Measurements from ENCODE around the gene CA5A. TPM values are rescaled to one million over a fixed set of nuclear protein-coding genes. Genes with fewer than 3 reads are reported as not detected.

Gene CA5A
- total RNA-seq, 2 experiments from 2014 or later, result not detected

- H3K27me3 Mint-ChIP-seq, result no peaks in the 10 kb centered on the region
- H3K36me3 Mint-ChIP-seq (ENCODE audit: low read depth), result peaks cover 48% of the 10 kb centered on the region
- no peaks in the 10 kb centered on the region for H3K9me3 Mint-ChIP-seq (ENCODE audit: low read depth)
- ATAC-seq (no peak), DNase-seq (peak; percentile 59)
- ChIA-PET CTCF (interaction anchor here (0.6 to 1.9 kb wide), 9 partner anchors 13 to 177 kb away, joined by 3 to 5 read pairs (median 4); no protein-coding TSS in a partner anchor), POLR2A (interaction anchor here (1.2 to 2.3 kb wide), 2 partner anchors 28 to 84 kb away, joined by 3 to 7 read pairs; no protein-coding TSS in a partner anchor)
- H3K27ac Mint-ChIP-seq, result peak overlapping the region; percentile 96
- peak overlapping the region; percentile 79 for H3K4me3 Mint-ChIP-seq
- H3K4me1 Mint-ChIP-seq, result peaks cover 84% of the 10 kb centered on the region
- intact Hi-C loops (cut with DNase I, micrococcal nuclease), result loop anchor here (1.0 to 10.0 kb wide), 6 partner anchors 8 to 1289 kb away; partner anchors contain the start of genes PIEZO1 (in 1 of the 2) and ZC3H18 (in 1 of the 2)
These were observed 19.2 kb upstream of the CA5A start for GRCh38 chr16:87955302-87956097.

- ChIA-PET CTCF (interaction anchor here (0.7 to 1.2 kb wide), 2 partner anchors 45 to 105 kb away, joined by 3 read pairs; no protein-coding TSS in a partner anchor), POLR2A (no interaction called here)
- ATAC-seq (no peak), DNase-seq (no peak)
- no peak overlapping the region for H3K4me3 Mint-ChIP-seq
- peak overlapping the region; percentile 96 for H3K27ac Mint-ChIP-seq
- intact Hi-C loops (cut with DNase I, micrococcal nuclease), result loop anchor here (1.0 to 10.0 kb wide), 5 partner anchors 8 to 1290 kb away; partner anchors contain the start of genes PIEZO1 (in 1 of the 2) and ZC3H18 (in 1 of the 2)
- H3K9me3 Mint-ChIP-seq (ENCODE audit: low read depth), result no peaks in the 10 kb centered on the region
- H3K27me3 Mint-ChIP-seq, result no peaks in the 10 kb centered on the region
- H3K4me1 Mint-ChIP-seq, result peaks cover 77% of the 10 kb centered on the region
- H3K36me3 Mint-ChIP-seq (ENCODE audit: low read depth), result peaks cover 46% of the 10 kb centered on the region
These were observed 18.5 kb upstream of the CA5A start for GRCh38 chr16:87954826-87955225.

GRCh38 chr16:87954361-87954760 lies 18.0 kb upstream of the CA5A start:
- peaks cover 73% of the 10 kb centered on the region for H3K4me1 Mint-ChIP-seq
- no peaks in the 10 kb centered on the region for H3K27me3 Mint-ChIP-seq
- peak overlapping the region; percentile 93 for H3K4me3 Mint-ChIP-seq
- H3K27ac Mint-ChIP-seq, result peak overlapping the region; percentile 96
- intact Hi-C loops (cut with DNase I, micrococcal nuclease), result loop anchor here (5.0 to 10.0 kb wide), 4 partner anchors 33 to 1290 kb away; partner anchors contain the start of genes PIEZO1 (in 1 of the 2) and ZC3H18 (in 1 of the 2)
- ATAC-seq (no peak), DNase-seq (no peak)
- H3K36me3 Mint-ChIP-seq (ENCODE audit: low read depth), result peaks cover 44% of the 10 kb centered on the region
- ChIA-PET POLR2A (interaction anchor here (0.5 kb wide), 1 partner anchor 14 kb away, joined by 3 read pairs; no protein-coding TSS in a partner anchor), CTCF (interaction anchor here (0.9 to 1.2 kb wide), 3 partner anchors 8 to 175 kb away, joined by 3 read pairs; no protein-coding TSS in a partner anchor)
- no peaks in the 10 kb centered on the region for H3K9me3 Mint-ChIP-seq (ENCODE audit: low read depth)

GRCh38 chr16:87953308-87954215 lies 17.2 kb upstream of the CA5A start:
- DNase-seq, result no peak
- Mint-ChIP-seq H3K4me3 (peak overlapping the region; percentile 93), H3K36me3 (ENCODE audit: low read depth) (peaks cover 41% of the 10 kb centered on the region), H3K27me3 (no peaks in the 10 kb centered on the region), H3K27ac (peak overlapping the region; percentile 96), H3K9me3 (ENCODE audit: low read depth) (no peaks in the 10 kb centered on the region), H3K4me1 (peaks cover 65% of the 10 kb centered on the region)
- CTCF ChIA-PET, result interaction anchor here (0.6 to 1.2 kb wide), 5 partner anchors 9 to 174 kb away, joined by 3 to 6 read pairs (median 3); no protein-coding TSS in a partner anchor
- ATAC-seq, result no peak
- intact Hi-C loops (cut with DNase I, micrococcal nuclease), result loop anchor here (5.0 to 10.0 kb wide), 4 partner anchors 34 to 1291 kb away; partner anchors contain the start of genes PIEZO1 (in 1 of the 2) and ZC3H18 (in 1 of the 2)
- POLR2A ChIA-PET, result interaction anchor here (0.5 to 1.4 kb wide), 3 partner anchors 13 to 78 kb away, joined by 3 read pairs; no protein-coding TSS in a partner anchor

GRCh38 chr16:87952751-87953150 lies 16.4 kb upstream of the CA5A start:
- Mint-ChIP-seq H3K9me3 (ENCODE audit: low read depth) (no peaks in the 10 kb centered on the region), H3K4me1 (peaks cover 64% of the 10 kb centered on the region), H3K4me3 (peak overlapping the region; percentile 93), H3K27me3 (no peaks in the 10 kb centered on the region), H3K36me3 (ENCODE audit: low read depth) (peaks cover 36% of the 10 kb centered on the region), H3K27ac (peak overlapping the region; percentile 96)
- POLR2A ChIA-PET, result interaction anchor here (0.9 to 1.4 kb wide), 2 partner anchors 57 to 77 kb away, joined by 3 to 4 read pairs; no protein-coding TSS in a partner anchor
- ATAC-seq (no peak), DNase-seq (no peak)
- intact Hi-C loops (cut with DNase I, micrococcal nuclease), result loop anchor here (5.0 to 10.0 kb wide), 4 partner anchors 35 to 1292 kb away; partner anchors contain the start of genes PIEZO1 (in 1 of the 2) and ZC3H18 (in 1 of the 2)
- CTCF ChIA-PET, result interaction anchor here (0.8 to 1.0 kb wide), 3 partner anchors 11 to 250 kb away, joined by 3 to 6 read pairs (median 3); no protein-coding TSS in a partner anchor

GRCh38 chr16:87951552-87952538 lies 15.5 kb upstream of the CA5A start:
- intact Hi-C loops (cut with DNase I, micrococcal nuclease), result loop anchor here (1.0 to 10.0 kb wide), 21 partner anchors 11 to 1293 kb away; partner anchors contain the start of genes ZC3H18 (in 2 of the 2), KLHDC4 (in 1 of the 2), MAP1LC3B (in 1 of the 2) and MVD (in 1 of the 2)
- DNase-seq (peak; percentile 47), ATAC-seq (no peak)
- Mint-ChIP-seq H3K9me3 (ENCODE audit: low read depth) (no peaks in the 10 kb centered on the region), H3K27me3 (no peaks in the 10 kb centered on the region), H3K36me3 (ENCODE audit: low read depth) (peaks cover 27% of the 10 kb centered on the region), H3K4me1 (peaks cover 56% of the 10 kb centered on the region), H3K4me3 (peak overlapping the region; percentile 93), H3K27ac (peak overlapping the region; percentile 96)
- ChIA-PET POLR2A (interaction anchor here (0.6 to 1.7 kb wide), 14 partner anchors 8 to 618 kb away, joined by 3 to 7 read pairs (median 3); partner anchors contain the start of genes FBXO31, KLHDC4 and ZC3H18), CTCF (interaction anchor here (0.6 to 1.5 kb wide), 11 partner anchors 9 to 249 kb away, joined by 3 to 5 read pairs (median 3); no protein-coding TSS in a partner anchor)

- Mint-ChIP-seq H3K4me1 (peaks cover 47% of the 10 kb centered on the region), H3K27ac (peak within 1 kb of the TSS; percentile 100), H3K36me3 (ENCODE audit: low read depth) (peaks cover 24% of the 10 kb centered on the region), H3K4me3 (peak within 1 kb of the TSS; percentile 93), H3K9me3 (ENCODE audit: low read depth) (no peaks in the 10 kb centered on the region), H3K27me3 (no peaks in the 10 kb centered on the region)
- peak; percentile 98 for DNase-seq
- intact Hi-C loops (cut with DNase I, micrococcal nuclease), result loop anchor here (1.0 to 10.0 kb wide), 22 partner anchors 12 to 1294 kb away; partner anchors contain the start of genes ZC3H18 (in 2 of the 2), KLHDC4 (in 1 of the 2), MAP1LC3B (in 1 of the 2) and MVD (in 1 of the 2)
- peak; percentile 96 for ATAC-seq
- ChIA-PET POLR2A (interaction anchor here (0.6 to 1.7 kb wide), 12 partner anchors 9 to 619 kb away, joined by 3 to 7 read pairs (median 3); partner anchors contain the start of genes FBXO31, KLHDC4 and ZC3H18), CTCF (interaction anchor here (0.6 to 1.5 kb wide), 9 partner anchors 10 to 191 kb away, joined by 3 to 5 read pairs (median 3); no protein-coding TSS in a partner anchor)
These were observed 14.6 kb upstream of the CA5A start, which contains the start of gene BANP for GRCh38 chr16:87950765-87951551. Gene BANP (plus strand): TSS chr16:87951434. CDS start chr16:87975116, 23,682 bp downstream.

- CTCF ChIA-PET, result interaction anchor here (0.7 to 1.4 kb wide), 5 partner anchors 8 to 44 kb away, joined by 3 to 4 read pairs (median 3); no protein-coding TSS in a partner anchor
- peak overlapping the region; percentile 47 for H3K4me3 Mint-ChIP-seq
- no peak overlapping the region for H3K27ac Mint-ChIP-seq
- intact Hi-C loops (cut with DNase I, micrococcal nuclease), result no loop called here
- H3K27me3 Mint-ChIP-seq, result no peaks in the 10 kb centered on the region
- H3K4me1 Mint-ChIP-seq, result peaks cover 30% of the 10 kb centered on the region
- H3K9me3 Mint-ChIP-seq (ENCODE audit: low read depth), result no peaks in the 10 kb centered on the region
- POLR2A ChIA-PET, result no interaction called here
- peaks cover 17% of the 10 kb centered on the region for H3K36me3 Mint-ChIP-seq (ENCODE audit: low read depth)
- ATAC-seq, result no peak
- DNase-seq, result no peak
These were observed 12.9 kb upstream of the CA5A start for GRCh38 chr16:87949071-87949744.
